HepG2 (cell line): ENCODE data around the gene ABCC10.

ENCODE experiments used
- ARHGAP35 ChIP-seq: sonication (generic); formaldehyde crosslinking; IDR thresholded peaks from 2 replicates; pipeline ENCODE4 v1.9.0; 2022; ENCODE audit warnings: mild to moderate bottlenecking, inconsistent platforms, moderate library complexity, missing genetic modification reagents, borderline replicate concordance
- CBX2 ChIP-seq, 2 experiments: fragments of 200-600 bp in 1 of 2; sonication (generic); formaldehyde crosslinking in 1 of 2; IDR thresholded peaks; 2 replicates each; pipeline versions ENCODE4 v1.7.0 to v1.8.1; 2018 to 2022; ENCODE audit warnings: low read depth in 2 of 2, low read length in 1 of 2, mild to moderate bottlenecking in 1 of 2, missing genetic modification reagents in 1 of 2
- EZH2 ChIP-seq: conservative IDR thresholded peaks from 2 replicates; pipeline ENCODE4 v1.6.1; 2012; ENCODE audit warnings: mild to moderate bottlenecking, low read depth, low read length, moderate library complexity
- NFAT5 ChIP-seq: sonication (generic); formaldehyde crosslinking; IDR thresholded peaks from 2 replicates; pipeline ENCODE4 v1.4.0; 2020; ENCODE audit warnings: missing genetic modification reagents
- TAF1 ChIP-seq: sonication (generic); formaldehyde crosslinking; IDR thresholded peaks from 2 replicates; pipeline ENCODE4 v1.4.0; 2020; ENCODE audit warnings: missing genetic modification reagents
- ZNF430 ChIP-seq: sonication (generic); formaldehyde crosslinking; IDR thresholded peaks from 2 replicates; pipeline ENCODE4 v1.9.0; 2021; ENCODE audit warnings: mild to moderate bottlenecking, missing genetic modification reagents
- TF ChIP-seq, protein P1 (sequence below): IDR thresholded peaks from 2 replicates; pipeline ENCODE4 v1.6.1; 2016
- TF ChIP-seq, protein P2 (sequence below): sonication (generic); formaldehyde crosslinking; IDR thresholded peaks from 2 replicates; pipeline ENCODE4 v1.8.0; 2022; ENCODE audit warnings: missing genetic modification reagents, mild to moderate bottlenecking, moderate library complexity, borderline replicate concordance

- no peak for TF ChIP-seq ARHGAP35 (CRISPR knock-in tag)
- no peak for TF ChIP-seq CBX2 (IDR thresholded peaks at IDR 0.05; ENCODE audit: low read depth, low read length)
- no peak for TF ChIP-seq CBX2 (CRISPR knock-in tag; IDR thresholded peaks at IDR 0.05; ENCODE audit: low read depth)
- TF ChIP-seq ZNF430 (CRISPR knock-in tag): no peak
- TF ChIP-seq, protein P1, sequence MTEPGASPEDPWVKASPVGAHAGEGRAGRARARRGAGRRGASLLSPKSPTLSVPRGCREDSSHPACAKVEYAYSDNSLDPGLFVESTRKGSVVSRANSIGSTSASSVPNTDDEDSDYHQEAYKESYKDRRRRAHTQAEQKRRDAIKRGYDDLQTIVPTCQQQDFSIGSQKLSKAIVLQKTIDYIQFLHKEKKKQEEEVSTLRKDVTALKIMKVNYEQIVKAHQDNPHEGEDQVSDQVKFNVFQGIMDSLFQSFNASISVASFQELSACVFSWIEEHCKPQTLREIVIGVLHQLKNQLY (CRISPR knock-in tag): no peak
- TF ChIP-seq, protein P2, sequence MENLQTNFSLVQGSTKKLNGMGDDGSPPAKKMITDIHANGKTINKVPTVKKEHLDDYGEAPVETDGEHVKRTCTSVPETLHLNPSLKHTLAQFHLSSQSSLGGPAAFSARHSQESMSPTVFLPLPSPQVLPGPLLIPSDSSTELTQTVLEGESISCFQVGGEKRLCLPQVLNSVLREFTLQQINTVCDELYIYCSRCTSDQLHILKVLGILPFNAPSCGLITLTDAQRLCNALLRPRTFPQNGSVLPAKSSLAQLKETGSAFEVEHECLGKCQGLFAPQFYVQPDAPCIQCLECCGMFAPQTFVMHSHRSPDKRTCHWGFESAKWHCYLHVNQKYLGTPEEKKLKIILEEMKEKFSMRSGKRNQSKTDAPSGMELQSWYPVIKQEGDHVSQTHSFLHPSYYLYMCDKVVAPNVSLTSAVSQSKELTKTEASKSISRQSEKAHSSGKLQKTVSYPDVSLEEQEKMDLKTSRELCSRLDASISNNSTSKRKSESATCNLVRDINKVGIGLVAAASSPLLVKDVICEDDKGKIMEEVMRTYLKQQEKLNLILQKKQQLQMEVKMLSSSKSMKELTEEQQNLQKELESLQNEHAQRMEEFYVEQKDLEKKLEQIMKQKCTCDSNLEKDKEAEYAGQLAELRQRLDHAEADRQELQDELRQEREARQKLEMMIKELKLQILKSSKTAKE (CRISPR knock-in tag): no peak
- no peak for TF ChIP-seq EZH2
- no peak for TF ChIP-seq TAF1
- TF ChIP-seq NFAT5: no peak
Observed at GRCh38 chr6:43445576-43445975, 18.2 kb downstream of the ABCC10 start.
